A204.1 (cell line): ENCODE data around the gene EIPR1.
"Not testable (repeated sequence)": the region's sequence is repeated elsewhere in the genome, so short reads cannot be mapped to it uniquely, and the experiment has no call there.

Source experiments
- FAIRE-seq: peaks from 2 replicates; lab custom pipeline; 2012; peaks lifted over from hg19 to GRCh38; lab: Jason Lieb, UNC

Gene EIPR1

DNA sequence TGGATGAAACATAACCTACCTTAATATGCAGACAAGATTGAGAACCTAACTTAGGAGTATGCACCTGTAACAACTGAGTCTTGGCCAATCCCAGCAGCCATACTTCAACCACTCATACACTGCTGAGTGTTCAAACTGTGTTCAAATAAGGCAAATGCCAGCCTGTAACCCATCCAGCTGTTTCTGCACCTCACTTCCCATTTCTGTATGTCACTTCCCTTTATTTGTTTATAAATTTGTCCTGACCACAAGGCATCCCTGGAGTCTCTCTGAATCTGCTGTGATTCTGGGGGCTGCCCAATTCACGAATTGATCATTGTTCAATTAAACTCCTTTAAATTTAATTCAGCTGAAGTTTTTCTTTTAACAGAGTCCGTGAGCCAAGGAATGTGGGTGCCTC is 20.2 kb downstream of the EIPR1 start:
- not testable (repeated sequence) for FAIRE-seq

DNA sequence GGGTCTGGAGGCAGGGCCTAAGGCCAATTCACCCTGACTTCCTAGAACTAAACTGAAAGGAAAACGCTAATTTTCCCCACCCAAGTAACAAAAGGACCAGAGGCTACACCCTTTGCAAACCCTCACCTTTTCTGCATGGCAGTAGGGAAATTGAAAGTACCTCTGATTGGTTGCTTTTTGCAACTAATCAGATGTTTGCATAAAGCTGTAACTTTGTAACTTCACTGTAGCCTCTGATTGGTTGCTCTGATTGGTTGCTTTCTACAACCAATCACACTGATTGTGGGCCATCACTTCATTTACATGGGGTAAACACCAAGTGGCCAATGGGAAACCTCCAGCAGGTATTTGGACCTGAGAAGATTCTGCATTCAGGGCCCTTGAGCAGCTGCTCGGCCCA is 20.8 kb downstream of the EIPR1 start:
- no peak for FAIRE-seq

DNA sequence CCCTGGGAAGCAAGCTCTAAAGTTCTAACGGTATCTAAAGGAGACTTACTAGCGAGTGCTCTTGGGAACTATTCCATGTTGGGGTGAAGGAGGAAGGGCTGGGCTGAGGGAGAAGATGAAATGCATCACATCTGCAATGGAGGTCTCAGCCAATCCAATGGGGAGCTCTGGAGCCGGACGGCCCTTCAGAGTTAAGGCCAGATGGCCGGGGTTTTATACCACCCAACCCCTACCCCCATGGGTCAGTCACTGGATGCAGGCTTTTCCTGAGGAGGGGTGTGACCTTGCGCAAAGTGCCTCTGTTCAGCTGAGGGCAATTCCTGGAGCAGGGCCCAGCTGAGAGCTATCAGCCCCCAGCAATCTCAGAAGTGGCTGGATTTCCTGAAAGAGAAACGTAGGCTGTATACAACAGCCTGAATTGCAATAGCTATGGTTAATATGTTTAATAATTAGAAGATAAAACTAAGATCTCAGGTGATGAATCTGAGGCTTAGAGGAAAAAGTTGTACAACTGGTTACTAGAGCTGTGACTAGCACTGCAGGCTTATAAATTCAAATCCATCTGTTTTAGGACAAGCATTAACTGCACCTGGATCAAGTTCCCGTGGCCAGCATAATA is 21.6 kb downstream of the EIPR1 start:
- FAIRE-seq, result no peak

DNA sequence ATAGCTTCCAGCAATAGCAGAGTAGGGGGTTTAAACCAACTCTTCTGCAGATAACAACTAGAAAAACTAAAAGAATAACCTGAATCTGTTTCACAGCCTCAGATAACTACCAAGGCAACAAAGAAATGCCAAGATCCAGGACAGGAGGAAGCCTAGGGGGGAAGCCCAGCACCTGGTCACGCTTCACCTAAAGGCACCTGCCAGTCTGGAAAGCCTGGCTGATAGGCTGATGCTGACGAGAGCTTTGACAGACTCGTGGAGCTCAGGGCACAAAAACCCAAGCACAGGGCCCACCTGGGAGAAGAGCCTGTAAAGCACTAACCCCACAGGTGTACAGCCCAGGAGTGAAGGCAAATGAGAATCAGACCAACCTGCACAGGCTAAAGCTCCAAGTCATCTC is 22.6 kb downstream of the EIPR1 start:
- no peak for FAIRE-seq

DNA sequence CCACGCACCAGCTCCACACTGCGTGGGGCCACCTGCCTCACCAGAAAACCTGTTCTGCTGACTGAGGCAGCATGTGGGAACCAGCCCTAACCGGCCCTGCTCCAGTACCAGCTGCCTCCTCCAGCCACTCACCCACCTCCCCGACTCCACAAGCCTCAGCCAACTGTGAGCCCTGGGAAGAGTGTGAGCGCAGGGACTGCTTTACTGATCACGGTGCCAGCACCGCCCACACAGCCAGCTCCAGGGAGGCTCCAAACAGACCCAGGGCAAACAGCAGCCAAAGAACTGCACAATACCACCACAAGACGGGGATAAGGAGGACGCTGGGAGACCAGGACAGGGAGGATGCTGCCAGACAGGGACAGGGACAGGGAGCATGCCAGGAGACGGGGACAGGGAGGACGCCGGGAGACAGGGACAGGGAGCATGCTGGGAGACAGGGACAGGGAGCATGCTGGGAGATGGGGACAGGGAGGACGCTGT is 28.4 kb downstream of the EIPR1 start:
- FAIRE-seq, result no peak

DNA sequence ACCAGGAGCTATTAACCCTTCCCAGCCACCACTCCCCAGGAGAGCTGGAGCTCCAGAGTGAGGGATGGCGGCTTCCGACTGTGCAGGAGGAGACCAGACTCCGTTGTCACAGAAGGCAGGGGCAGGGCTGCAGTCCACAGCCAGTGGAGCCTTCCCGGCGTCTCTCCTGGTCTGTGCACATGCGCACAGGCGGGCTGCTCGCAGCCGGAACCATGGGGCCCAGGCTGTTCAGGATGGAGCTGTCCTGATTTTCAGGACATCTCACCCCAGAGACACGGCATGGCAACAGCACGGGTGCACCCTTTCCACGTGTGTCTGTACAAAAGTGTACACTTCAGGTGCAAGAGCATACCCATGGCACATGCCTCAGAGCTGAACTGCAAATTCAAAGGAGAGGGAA is 28.9 kb downstream of the EIPR1 start:
- FAIRE-seq, result no peak

DNA sequence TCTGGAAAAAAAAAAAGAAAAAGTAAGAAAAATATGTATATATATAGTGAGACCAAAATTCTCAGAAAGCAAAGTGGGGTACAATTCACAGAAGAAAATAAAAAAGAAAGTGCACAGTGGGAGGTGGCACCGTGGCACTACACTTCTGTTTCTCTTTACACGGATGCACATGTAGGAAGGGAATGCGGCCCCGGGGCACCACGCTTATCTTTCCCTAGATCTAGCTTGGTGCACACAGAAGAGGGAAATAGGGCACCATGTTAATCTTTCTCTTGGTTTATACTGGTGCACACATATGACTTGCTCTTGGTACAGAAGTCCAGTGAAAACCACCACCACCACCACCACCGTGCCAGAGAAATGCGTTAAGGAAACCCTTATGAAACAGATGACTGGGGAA is 32.0 kb downstream of the EIPR1 start:
- no peak for FAIRE-seq

DNA sequence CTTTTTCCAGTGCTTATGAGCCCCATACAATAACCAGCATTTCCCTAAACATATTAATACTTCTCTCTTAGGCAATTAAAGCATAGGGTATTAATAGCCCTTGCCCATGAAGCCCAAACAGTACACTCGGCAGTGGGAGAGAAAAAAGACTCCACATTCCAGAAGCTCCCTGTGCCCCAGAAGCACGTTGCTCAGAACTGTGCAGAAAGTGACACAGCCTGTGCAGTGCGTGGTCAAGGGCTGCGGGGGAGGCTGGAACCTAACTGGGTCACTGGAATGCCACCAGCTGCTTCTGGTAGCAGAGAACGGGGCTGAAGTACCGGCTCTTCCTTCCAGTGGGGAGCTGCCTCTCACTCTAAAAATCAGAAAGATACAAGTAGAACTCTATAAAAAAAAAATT is 32.7 kb downstream of the EIPR1 start:
- FAIRE-seq, result no peak

DNA sequence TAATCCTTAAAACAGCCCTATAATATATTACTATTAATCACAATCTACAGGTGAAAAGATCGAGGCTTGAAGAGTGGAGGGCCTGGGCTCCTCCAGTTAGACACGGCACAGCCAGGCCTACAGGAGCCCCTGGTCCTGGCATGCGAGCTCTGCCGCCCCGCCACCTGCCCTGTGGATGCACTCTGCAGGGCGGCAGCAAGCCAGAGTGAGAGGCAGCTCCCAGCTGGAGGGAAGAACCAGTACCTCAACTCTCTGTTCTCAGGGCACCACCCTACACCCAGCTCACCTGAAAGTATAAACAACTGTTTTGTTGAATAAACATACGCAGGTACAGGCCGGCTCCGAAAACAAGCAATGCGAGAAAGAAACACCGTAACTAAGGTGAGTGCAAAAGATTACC is 34.6 kb downstream of the EIPR1 start:
- no peak for FAIRE-seq

DNA sequence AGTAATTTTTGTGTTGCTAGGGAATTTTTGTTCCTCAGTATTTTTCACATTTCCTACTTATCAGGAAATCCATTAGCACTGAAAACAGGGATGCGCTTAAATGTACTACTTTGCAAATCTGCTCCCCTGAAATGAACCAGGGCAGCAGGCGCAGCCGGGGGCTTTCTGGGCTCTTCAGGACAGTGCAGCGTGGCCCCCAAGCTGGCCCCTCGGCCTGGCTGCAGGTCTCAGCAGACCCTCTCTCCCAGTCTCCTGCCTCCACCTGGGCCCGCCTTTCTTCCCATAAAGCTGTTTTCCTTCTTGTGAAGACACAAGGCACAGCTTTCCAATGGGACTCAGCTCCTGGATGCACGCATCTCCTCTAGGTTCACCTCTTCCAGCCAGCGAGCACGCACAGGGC is 35.3 kb downstream of the EIPR1 start:
- no peak for FAIRE-seq

DNA sequence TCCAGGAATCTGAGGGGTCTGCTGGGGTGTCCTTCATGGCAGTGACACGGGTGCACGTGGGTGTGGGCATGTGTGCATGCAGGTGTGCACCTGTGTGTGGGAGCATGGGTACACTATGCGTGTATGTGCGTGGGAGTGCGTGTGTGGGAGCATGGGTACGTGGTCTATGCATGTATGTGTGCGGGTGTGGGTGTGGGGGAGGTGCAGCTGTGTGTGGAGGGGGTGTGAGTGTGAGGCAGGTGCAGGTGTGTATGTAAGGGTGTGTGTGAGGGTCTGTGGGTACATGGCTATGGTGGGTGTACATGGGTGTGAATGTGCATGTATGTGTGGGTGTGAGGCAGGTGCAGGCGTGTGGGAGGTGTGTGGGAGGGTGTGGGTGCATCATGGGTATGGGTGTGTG is 36.3 kb downstream of the EIPR1 start:
- no peak for FAIRE-seq

DNA sequence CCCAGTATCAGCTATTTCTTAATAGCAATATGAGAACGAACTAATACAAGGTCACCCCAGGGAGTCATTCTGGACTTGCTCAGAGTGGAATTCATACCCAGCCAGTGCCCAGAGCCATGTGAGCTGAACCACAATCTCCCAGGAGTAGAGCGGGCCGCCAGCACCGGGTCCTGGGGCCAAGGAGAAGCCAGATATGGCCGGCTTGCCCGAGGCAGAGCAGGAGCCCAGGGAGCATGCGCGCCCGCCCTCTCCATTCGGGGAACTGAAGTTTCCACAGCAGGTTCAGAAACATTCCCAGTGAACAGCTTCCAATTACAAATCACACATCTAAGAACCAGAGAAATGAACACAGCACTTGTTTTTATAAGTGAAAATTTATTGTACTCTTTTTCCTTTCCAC is 37.5 kb downstream of the EIPR1 start:
- no peak for FAIRE-seq

DNA sequence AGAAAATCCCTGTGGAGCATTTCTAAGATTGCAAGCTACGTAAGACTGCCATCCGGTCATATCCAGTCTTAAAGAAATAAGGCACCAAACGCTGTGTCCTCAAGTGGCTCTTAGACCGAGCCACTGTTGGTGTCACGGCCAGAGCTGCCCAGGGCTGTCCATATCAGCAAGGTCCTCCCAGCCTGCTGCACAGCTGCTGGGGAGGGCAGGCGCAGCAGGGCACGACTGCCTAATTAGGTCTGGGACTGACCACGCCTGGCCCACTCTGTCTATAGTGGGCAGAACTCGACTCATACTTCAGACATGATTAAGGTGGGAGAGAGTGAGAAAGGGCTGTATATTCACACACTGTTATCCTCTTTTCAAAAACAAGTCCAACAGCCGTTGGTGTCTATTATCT is 39.3 kb downstream of the EIPR1 start:
- FAIRE-seq, result no peak

DNA sequence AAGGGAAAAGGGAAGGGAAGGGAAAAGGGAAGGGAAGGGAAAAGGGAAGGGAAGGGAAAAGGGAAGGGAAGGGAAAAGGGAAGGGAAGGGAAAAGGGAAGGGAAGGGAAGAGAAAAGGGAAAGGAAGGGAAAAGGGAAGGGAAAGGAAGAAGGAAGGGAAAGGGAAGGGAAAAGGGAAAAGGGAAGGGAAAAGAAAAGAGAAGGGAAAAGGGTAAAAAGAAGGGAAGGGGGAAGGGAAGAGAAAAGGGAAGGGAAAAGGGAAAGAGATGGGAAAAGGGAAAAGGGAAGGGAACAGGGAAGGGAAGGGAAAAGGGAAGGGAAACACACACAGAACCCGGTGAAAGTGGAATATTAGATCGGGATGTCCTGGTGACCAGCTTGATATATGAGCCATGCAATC is 40.8 kb downstream of the EIPR1 start:
- no peak for FAIRE-seq

DNA sequence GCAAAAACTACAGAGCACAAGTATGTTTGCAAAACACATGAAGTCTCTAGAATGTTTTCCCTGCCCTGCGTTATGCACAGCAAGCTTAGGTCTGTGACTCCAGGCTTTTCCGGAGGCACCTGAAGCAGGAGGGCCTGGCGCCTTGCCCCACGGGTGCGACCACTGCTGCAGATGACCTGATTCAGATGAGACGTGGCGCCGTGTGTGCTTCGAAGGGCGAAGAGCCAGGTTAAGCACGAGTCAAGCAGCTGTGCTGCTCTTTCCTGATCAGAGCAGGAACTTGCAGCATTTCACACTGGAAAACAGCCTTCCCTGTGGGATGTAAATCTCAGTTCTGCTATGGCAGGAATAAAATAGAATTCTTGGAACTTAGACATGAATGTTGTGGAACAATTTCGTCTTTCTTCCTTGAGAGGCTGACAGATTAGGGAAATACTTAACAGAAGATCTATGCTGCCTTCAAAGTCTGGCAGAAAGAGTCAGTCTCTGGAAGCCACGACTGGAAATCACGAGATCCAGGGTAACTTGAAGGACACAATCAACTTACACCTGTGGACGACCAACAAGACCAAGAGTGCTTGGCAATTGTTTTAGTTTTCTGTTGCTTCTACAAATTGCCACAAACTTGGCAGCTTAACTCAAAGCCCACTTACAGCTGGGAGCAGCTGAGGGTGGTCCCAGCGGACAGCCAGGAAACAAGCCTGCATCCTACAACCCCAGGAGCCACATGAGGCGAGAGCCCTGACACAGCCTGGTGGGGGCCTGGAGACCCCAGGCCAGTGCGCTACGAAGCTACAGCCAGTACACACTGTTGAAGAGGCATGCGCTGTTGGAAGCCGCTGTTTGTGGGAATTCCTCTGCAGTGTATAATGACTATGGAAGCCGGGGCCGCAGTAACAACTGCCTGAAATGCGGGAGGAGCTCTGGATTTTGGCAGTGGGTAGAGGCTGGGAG is 42.9 kb downstream of the EIPR1 start:
- no peak for FAIRE-seq

DNA sequence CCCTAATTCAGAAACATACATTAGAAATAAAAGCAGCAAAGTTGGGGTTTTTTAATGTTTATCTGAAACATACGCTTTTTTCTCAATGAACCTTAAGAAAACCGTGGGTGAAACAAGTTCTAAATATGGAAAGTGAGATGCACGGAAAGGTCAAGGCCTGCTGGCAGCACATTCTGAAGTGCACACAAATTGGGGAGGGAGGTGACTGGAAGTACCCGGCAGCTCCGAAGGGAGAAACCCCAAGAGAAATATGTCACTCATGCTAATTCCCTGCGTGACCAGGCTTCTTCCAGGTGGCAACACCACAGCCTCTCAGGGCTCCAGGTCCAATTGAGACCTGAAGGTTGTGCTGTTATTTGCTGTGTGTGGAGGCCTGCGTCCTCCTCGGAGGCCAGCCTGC is 45.5 kb downstream of the EIPR1 start:
- no peak for FAIRE-seq

DNA sequence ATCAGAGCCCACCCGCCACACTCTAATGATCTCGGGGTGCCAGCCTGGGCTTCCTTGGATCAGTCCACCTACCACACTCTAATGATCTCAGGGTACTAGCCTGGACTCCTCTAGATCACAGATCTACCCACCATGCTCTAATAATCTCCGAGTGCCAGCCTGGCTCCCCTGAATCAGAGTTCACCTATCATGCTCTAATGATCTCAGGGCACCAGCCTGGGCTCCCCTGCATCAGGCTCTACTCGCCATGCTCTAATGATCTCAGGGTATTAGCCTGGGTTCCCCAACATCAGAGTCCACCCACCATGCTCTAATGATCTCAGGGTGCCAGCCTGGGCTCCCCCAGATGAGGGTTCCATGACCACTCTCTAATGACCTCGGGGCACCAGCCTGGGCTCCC is 48.1 kb downstream of the EIPR1 start:
- FAIRE-seq, result no peak

DNA sequence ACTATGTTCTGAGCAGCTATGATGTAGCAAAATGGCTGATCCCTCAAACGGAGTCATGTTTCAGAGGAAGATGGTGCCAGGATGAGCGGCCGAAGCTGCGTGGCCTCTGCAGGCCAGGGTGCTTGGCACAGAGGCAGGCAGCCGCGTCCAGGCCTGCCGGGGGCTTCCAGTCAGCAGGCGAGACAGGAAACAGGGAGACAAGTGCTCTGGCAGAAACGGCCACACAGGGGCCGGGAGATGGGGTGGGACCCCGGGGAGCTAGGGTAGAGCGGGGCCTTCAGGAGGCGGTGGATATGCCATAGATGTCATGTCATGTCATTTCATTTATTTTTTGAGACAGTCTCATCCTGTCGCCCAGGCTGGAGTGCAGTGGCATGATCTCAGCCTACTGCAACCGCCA is 50.7 kb downstream of the EIPR1 start:
- FAIRE-seq, result no peak

DNA sequence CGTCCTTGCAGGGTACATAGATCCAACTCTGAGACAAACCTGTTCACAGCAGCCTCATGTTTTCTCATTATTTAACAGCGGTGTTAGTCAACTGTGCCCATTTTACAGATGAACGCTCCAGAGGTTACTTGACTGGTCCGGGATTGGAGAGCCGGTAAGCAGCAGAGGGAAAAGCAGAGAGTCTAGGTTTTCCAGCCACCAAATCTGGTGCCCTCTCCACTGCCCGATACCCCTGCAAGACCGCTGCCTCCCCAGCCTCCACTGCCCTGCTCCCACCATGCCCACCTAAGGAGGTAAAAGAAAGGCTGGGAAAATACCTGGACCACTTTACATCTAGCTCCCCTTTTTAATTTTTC is 51.5 kb downstream of the EIPR1 start:
- no peak for FAIRE-seq

DNA sequence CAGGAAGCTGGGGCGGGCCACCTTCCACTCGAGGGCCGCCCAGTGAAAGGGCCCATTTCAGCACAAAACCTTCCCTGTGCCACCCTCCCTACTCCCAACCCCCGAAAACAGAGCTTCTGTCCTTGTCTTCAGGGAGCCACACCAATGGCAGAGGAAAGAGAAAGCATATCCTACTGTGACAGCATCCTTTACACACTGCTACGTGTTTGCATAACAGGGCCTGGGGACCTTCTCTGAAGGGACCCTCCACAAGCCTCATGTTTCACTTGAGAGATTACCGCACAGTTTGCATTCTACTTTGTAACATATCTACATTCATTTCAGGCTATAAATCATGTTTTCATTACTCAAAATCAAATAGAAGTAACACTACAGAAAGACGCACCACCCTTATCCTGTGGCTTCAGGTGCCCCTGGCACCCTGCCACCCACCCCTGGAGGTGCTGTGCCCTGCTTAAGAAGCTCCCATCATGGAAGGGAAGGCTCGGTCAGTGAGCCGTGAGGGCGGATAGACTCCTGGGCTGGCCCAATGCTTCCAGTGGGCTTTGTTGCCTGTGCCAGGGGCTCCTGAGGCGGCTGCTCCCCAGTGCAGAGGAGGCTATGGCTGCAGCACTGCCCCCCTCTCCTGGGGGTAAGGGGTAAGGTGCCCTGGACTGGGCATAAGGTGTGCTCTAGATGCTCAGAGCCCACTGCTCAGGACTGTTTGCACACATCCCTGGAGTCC is 52.0 kb downstream of the EIPR1 start:
- FAIRE-seq, result no peak

DNA sequence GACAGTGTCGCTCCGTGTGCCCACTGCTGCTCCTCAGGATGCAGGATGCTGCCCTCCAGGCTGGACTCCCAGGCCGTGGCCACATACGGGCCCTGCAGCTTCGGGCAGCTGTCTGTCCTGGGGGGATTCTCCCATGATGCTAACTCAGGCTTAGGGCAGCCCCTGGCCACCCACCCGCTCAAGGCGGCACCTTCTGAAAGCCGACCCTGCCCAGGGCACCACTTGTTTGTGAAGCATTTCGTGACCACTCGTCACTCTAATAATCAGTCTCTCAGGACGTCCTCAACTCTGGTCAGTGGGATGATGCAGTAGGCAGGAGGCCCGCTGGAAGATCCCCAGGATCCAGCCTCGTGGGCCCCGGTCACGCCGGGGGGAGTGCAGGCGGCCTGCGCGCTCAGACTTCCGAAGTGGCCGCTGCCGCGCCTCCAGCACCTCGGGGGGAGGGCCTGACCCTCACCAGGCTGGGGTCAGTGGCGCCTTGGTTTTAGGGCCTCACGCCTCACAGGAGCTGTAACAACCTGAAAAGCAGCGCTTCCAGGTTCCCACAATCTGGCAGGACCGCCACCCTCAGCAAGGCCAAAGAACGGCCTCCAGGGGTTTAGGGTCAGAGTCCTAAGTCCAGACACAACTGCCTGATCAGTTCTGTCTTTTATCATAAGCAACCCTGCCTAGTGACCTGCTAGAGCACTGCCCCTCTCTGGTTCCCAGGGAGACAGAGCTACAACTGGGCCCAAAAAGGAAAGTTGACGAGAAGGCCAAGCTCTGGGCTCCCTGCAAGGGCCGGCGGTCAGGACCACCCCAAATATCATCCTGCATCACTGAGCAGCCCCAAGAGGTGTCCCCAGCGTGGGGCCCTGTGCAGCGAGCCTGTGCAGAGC is 53.0 kb downstream of the EIPR1 start:
- FAIRE-seq, result no peak

DNA sequence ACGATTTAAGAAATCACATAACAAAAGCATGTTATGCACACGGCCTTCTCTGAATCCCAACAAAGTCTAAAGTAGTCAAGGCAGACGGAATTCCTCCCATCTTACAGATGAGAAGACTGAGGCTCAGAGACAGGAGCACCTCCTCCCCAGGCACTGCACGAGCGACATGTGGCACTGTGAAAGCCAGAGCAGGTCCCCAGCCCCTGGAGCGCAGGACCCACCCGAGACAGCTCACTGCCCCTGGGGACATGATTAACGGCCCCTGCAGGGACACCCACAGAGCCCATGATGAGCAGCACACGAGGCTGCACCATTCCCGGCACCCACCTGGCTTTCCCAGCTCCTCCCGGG is 53.6 kb downstream of the EIPR1 start:
- FAIRE-seq, result no peak
